ENCODE results near the gene MSANTD4.
A peak's percentile ranks its signal among the peaks of the same experiment; 100 is the strongest.
"Not testable (repeated sequence)": the region's sequence is repeated elsewhere in the genome, so short reads cannot be mapped to it uniquely, and the experiment has no call there.

The MSANTD4 gene

GRCh38 chr11:106012744-106013143 is 9.3 kb downstream of the MSANTD4 start:
- DNase-seq = no peak

DNA sequence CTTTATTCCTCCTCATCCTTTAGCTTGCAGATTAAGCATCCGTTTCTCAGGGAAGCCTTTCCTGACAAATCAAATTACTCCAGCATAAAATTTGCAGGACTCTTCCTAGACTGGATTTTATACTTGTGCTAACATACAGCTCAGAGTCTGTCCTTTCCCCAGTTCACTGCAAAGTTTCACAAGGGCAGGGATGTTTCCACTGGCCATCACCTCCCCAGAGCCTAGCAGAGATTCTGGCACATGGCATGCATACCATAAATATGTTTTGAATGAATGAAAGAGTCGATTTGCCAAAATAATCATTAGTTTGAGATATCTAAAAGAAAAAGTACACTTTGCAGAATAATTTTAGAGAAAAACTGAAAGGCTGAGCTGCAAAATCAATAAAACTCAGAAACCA is 10.6 kb downstream of the MSANTD4 start:
- no peak for DNase-seq

DNA sequence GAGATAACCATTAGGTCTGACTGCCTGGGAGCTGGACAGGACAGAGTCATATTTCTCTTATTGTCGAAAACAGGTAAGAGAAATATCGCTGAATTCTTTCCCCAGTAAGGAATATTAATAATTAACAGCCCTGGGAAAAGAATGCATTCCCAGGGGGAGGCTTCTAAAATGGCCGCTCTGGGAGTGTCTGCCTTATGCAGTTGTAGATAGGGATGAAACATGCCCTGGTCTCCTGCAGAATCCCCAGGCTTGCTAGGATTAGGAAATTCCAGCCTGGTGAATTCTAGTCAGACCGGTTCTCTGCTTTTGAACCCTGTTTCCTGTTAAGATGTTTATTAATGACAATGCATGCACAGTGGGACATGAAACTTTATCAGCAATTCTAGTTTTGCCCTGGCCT is 18.9 kb downstream of the MSANTD4 start:
- not testable (repeated sequence) for DNase-seq

DNA sequence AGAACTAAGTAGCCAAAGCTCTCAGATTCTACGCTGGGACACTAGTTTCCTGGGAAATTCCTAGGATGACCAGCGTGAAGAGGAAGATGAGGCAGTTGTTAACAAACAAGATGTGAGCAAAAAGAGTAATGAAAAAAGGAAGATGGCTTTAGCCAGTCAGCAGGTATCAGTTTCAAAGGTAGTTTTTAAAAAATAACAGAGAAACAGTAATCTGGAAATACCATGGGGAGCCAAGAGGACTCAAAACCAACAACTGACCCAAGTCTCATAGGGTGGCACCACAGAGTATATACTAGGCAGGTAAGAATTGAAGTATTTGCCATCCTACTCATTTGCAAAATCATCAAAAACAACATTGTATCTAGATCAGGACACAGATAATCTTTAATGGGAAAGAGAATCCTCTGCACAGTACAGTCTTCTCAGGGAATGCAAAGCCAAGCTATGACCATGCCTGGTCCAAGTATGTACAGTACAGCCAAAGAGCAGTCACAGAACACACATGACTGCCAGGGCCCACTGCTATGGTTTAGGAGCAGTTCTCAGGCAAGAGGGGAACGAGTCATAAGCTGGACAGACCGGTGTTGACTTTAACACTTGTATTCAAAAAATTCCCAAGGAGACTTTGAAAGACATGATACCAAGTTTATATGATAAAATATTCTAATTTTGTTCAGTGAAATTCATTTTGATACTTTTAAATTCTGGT is 20.6 kb downstream of the MSANTD4 start:
- peak in 1 of 2 experiments; percentile 7 for DNase-seq

DNA sequence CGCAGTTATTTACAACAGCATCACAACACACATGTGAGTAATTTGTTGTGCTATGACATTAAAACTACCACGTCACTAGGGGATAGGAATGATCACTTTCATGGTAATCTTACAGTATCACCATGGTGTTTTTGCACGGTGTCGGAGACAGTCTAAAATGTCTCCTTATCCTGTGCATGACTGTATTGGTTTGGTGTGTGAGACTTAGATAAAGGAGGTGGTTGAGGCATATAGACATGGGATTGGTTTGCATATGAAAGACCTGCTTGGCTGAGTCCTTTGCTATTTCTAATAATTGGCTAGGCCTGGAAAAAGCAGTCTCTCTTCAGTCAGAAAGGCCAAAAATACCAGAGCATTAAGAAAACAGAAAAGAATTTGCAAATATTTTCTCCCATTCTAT is 30.2 kb downstream of the MSANTD4 start:
- DNase-seq = no peak

DNA sequence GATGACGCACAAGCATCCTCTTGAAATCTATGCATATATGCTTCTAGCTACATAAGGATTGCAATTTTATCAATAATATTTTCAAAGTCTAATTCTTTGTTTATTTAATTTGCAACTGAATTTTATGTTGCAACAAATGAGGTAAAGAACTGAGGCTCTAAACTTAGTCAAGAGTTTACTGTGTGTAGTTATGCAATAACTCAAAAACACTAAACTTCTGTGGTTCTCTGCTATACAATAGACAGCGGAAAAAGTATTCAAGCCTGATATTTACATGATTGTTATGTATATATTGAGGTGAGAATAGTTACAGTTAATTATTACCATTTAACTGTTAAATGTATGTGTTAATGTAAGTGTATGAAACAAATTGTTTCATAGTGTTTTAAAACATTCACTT is 32.9 kb downstream of the MSANTD4 start:
- no peak for DNase-seq

DNA sequence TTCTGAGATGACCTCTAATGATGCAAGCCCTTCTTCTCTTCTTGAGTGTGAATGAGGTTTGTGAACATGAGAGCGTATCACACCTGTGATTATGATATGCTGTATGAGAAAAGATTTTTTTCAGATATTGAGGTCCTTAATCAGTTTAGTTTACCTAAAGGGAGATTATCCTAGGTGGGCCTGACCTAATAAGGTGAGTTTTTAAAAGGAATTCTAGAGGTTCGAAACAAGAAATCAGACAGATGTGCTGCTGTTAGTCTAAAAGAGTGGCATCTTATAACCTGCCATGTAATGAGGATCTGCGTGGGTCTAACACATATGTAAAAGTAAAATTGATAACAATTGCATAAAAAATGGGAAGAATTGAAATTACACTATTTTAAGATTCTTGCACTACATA is 33.8 kb downstream of the MSANTD4 start:
- no peak for DNase-seq

DNA sequence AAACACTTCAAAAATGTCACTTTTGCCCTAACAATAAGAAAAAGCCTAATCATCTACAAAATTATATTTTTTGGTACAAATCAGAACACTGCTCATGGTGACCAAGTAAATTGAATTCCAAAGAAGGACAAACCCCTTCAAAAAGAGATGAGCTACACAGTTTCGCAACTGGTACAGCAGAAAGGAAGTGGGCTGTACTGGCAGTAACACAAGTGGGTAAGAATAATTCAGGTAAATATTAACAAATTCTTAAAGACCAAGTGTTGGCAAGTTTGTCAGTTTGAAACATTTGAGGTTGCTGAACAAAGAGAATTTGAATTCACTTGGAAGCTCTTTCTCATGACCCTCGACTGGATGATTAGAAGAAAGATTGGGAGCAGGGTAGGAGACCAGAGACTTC is 35.5 kb downstream of the MSANTD4 start:
- no peak for DNase-seq

DNA sequence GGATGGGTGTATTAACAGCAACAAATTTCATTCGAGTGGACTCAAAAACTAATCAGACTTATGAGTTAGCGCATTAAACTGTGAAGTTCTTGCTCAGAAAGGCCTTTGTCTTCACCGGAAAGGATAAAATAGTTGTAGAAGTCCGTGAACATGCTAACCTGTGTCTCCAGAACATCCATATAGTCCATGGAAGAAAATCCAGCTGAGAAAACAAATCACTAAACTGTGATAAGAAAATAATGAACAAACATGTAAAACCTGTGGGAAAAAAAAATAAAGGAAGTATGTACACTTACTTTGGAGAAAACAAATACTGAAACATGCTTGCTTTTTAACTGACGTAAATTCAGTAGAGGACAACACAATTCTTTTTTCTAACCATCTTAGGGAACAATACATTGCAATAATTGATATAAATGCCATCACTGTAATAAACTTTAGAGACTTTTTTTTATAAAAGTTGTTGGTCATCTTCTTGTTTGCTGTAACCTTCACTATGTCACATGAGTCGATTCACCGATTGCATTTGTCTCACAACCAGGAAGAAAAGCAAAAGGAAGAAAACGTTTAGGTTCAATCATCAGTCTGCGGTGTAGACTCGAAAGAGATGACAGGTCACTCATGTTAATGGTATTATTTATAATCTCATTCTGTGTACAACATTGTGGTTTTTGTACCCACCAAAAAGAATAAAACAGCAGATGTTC is 41.9 kb downstream of the MSANTD4 start:
- DNase-seq = no peak

DNA sequence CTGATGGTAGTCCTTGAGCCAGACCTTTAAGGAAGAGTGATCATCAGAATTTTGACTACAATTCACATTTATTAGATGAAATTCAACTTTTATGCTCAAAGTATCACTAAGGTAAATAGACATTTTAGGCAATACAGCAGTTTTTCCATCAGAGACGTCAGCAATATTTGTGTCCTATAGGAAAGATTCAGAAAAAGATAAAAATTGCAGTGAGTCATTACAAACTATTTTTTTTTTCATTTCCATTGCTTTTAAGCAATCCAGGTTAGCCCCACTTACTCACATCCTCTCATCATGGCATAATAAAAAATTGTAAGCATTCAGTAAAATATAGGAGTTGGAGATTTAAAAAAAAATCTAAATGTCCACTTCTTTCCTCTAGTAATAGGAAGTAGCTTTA is 46.9 kb downstream of the MSANTD4 start:
- no peak for DNase-seq

DNA sequence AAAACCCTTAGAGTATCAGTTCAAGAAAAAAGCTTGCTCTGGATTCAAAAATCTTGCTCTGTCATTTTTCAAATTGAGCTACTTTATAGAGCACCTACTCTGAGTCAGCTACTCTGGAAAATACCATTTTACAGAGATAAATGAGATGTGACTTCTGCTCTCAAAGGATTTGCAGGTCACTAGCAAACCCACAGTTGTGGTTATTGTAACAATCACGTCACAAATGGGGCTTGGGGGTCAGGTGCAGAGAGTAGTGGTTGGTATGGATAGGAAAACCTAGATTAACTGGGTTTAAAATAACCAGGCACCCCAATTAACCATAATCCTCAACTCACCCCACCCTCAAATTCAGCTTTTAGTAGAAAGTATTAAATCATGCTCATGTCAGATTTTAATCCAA is 52.3 kb downstream of the MSANTD4 start:
- DNase-seq = no peak

DNA sequence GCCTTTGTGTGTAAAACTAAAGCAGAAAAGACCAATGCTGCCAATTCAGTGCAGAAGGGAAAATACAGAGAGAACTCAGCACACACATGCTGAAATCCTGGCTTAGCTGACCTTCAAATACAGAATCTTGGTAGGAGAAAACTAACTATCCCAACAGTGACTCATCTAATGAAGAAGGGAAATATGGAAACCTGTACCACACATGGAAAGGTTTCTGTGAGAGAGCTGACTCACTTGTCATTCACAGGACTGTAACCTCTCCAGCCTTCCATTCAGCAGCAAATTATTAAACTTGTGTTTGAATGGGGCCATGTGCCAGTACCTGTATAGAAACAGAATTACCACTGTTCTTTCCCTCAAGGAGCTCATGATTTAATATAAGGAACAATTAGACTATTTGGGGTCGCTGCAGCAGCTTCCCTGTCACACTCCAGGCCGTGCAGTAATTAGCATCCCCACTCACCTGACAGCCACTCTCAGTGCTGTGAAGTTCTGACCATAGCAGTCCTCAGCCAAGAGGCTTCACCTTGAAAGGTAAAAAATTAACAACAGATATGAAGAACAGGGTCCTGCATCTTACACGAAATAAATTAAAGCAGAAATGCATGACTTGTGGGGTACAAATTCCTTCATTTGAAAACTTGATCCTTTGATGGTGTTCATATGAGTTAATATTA is 53.9 kb downstream of the MSANTD4 start:
- no peak for DNase-seq

DNA sequence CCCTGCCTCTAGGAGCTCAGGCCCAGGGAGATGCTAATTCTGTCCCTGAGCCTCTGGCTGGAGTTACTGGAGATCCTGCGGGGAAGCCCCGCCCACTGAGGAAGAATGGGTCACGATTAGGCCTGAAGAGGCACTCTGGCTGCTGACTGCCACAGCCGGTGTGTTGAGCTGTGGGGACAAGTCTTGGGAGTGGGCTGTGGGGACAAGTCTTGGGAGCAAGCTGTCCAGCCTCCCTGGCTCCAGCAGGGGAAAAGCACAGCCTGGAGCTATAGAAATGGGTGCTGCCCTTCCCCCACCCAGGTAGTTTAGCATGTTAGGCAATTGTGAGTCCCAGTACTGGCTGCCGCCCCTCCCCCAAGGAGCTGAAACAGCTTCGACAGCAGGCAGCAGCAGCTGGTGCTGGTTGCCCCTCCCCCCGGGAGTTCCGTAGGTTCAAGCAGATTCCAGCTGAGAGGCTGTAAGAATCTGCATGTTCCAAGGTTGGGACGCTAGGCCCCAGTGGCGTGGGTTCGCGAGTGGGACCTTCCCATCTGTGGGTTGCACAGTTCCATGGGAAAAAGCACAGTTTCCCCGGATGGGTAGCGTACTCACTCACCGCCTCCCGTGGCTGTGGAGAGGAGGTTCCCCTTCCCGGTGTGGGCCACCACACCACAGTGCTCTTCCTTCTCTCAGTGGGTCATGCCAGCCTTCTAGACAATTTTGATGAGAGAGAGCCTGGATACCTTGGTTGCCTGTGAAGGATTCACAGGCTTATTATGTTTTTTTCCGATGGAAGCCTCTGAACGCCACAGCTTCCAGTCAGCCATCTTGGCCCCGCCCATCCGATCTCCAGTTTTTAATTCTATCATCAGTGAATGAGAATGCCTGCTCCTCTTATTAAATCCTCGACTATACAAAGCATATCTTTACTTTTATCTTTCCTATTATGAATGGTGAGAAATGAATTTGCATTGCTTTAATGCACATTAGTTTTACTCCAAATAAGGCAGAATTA is 61.5 kb downstream of the MSANTD4 start:
- DNase-seq = peak; percentile 15 to 59

Measured in NCI-H526 (cell line).